HepG2 (cell line): Measurements from ENCODE around the gene ZNF500.

ENCODE experiments used
- FIP1L1 ChIP-seq: fragments of 200-400 bp; formaldehyde crosslinking; IDR thresholded peaks from 2 replicates; pipeline ENCODE4 v1.6.1; 2018; ENCODE audit warnings: low read depth, mild to moderate bottlenecking, low read length, moderate library complexity, borderline replicate concordance; ENCODE audit not compliant: insufficient read depth
- ZBTB38 ChIP-seq: sonication (generic); formaldehyde crosslinking; IDR thresholded peaks from 2 replicates; pipeline ENCODE4 v1.5.1; 2020; ENCODE audit warnings: mild to moderate bottlenecking, missing genetic modification reagents
- TF ChIP-seq, protein P1 (sequence below): sonication (generic); formaldehyde crosslinking; IDR thresholded peaks from 2 replicates; pipeline ENCODE4 v1.5.0; 2020; ENCODE audit warnings: mild to moderate bottlenecking, missing genetic modification reagents, moderate library complexity

DNA sequence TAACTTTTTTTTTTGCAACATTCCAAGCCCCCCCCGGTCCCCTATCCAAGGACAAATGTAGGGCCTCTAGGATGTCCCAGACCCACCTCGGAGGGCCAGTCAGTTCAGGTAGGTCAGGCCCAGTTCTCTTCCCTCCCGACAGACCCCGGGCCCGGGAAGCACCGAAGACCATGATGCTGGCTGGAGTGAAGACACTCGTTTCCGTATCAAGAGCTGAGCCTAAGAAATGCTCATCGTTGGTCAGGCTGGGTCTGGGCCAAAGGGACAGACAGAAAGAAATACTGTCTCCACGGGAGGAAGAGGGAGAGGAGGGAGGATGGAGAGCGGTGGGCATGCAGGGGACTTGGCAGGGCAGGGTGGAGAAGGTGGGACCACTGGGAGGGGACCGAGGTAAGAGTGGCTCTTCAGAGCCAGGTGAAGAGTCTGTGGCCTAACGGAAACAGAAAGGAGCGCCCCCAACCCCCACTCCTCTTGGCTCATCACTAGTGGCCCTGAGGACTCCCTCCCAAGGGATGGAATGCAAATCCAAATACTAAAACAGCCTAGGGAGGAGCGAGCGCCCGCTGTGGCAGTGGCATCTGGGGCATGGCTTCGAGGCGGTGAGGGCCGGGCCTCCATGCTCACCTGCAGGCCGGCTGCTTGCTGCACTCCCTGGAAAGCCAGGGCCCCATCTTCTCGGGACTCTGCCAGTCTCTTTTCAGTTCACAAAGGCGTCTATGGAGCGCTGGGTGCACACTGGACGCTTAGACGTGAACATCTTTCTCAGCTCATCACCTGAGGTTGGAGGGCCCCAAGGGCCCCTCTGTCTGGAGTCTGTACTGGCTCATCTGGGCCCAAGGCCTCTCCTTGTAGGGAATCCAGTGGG is 37.2 kb upstream of the ZNF500 start:
- no peak for TF ChIP-seq ZBTB38 (CRISPR knock-in tag)
- TF ChIP-seq FIP1L1: no peak
- TF ChIP-seq, protein P1, sequence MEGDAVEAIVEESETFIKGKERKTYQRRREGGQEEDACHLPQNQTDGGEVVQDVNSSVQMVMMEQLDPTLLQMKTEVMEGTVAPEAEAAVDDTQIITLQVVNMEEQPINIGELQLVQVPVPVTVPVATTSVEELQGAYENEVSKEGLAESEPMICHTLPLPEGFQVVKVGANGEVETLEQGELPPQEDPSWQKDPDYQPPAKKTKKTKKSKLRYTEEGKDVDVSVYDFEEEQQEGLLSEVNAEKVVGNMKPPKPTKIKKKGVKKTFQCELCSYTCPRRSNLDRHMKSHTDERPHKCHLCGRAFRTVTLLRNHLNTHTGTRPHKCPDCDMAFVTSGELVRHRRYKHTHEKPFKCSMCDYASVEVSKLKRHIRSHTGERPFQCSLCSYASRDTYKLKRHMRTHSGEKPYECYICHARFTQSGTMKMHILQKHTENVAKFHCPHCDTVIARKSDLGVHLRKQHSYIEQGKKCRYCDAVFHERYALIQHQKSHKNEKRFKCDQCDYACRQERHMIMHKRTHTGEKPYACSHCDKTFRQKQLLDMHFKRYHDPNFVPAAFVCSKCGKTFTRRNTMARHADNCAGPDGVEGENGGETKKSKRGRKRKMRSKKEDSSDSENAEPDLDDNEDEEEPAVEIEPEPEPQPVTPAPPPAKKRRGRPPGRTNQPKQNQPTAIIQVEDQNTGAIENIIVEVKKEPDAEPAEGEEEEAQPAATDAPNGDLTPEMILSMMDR (CRISPR knock-in tag): no peak
